IMR-90 (cell line): ENCODE data around the gene CROCC2.

Source experiments
- CTCF ChIP-seq: conservative IDR thresholded peaks from 2 replicates; pipeline ENCODE4 v1.5.1; 2012; ENCODE audit warnings: mild to moderate bottlenecking, low read depth, low read length, improper control_type of control experiment
- MAFK ChIP-seq: IDR thresholded peaks from 2 replicates; pipeline ENCODE4 v1.6.1; 2012; ENCODE audit warnings: low read depth, low read length, improper control_type of control experiment
- POLR2A ChIP-seq: IDR thresholded peaks from 2 replicates; pipeline ENCODE4 v1.6.1; 2012; ENCODE audit warnings: mild to moderate bottlenecking, low read depth, low read length
- RAD21 ChIP-seq: IDR thresholded peaks from 2 replicates; pipeline ENCODE4 v1.6.1; 2012; ENCODE audit warnings: low read length, improper control_type of control experiment
- RCOR1 ChIP-seq: IDR thresholded peaks from 2 replicates; pipeline ENCODE4 v1.6.1; 2012; ENCODE audit warnings: mild to moderate bottlenecking, low read length, improper control_type of control experiment; ENCODE audit not compliant: insufficient replicate concordance

GRCh38 chr2:240921311-240921994, 15.3 kb downstream of the CROCC2 start:
- no peak for TF ChIP-seq RCOR1
- TF ChIP-seq RAD21, result peak; percentile 2; the same call in 1 of the 2 replicates
- no peak for TF ChIP-seq CTCF
- TF ChIP-seq MAFK, result no peak
- peak; percentile 63 for TF ChIP-seq POLR2A
